ENCODE data around the gene UFM1. TPM values are rescaled to one million over a fixed set of nuclear protein-coding genes. Genes with fewer than 3 reads are reported as not detected.

UFM1 gene
- total RNA-seq, 1 experiment from 2014 or later = 34.6 TPM

GRCh38 chr13:38348861-38349389 is 726 bp upstream of the UFM1 start:
- Histone ChIP-seq H3K36me3 (ENCODE audit: control insufficient read depth, insufficient read depth, low read length) (peaks cover 8% of the 10 kb centered on the region), H3K27ac (ENCODE audit: low read length) (peak overlapping the region; percentile 94), H3K9me3 (ENCODE audit: control insufficient read depth, insufficient read depth, low read depth, low read length) (no peaks in the 10 kb centered on the region), H3K4me1 (ENCODE audit: control insufficient read depth, insufficient read depth, low read length) (peaks cover 8% of the 10 kb centered on the region; the same call in 1 of the 2 replicates), H3K4me3 (ENCODE audit: low read depth in 2 of 2, low read length in 2 of 2) (peak overlapping the region; percentile 78 to 97), H3K27me3 (ENCODE audit: control insufficient read depth, insufficient read depth, low read length) (no peaks in the 10 kb centered on the region)
- TF ChIP-seq, protein P1, sequence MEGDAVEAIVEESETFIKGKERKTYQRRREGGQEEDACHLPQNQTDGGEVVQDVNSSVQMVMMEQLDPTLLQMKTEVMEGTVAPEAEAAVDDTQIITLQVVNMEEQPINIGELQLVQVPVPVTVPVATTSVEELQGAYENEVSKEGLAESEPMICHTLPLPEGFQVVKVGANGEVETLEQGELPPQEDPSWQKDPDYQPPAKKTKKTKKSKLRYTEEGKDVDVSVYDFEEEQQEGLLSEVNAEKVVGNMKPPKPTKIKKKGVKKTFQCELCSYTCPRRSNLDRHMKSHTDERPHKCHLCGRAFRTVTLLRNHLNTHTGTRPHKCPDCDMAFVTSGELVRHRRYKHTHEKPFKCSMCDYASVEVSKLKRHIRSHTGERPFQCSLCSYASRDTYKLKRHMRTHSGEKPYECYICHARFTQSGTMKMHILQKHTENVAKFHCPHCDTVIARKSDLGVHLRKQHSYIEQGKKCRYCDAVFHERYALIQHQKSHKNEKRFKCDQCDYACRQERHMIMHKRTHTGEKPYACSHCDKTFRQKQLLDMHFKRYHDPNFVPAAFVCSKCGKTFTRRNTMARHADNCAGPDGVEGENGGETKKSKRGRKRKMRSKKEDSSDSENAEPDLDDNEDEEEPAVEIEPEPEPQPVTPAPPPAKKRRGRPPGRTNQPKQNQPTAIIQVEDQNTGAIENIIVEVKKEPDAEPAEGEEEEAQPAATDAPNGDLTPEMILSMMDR (IDR thresholded peaks at IDR 0.05) = no peak
- no peak for TF ChIP-seq SIN3A (IDR thresholded peaks at IDR 0.05; ENCODE audit: borderline replicate concordance, insufficient read depth, low read depth, low read length)
- TF ChIP-seq REST (IDR thresholded peaks at IDR 0.05; ENCODE audit: insufficient read depth in 1 of 2, low read depth in 2 of 2, low read length in 1 of 2) = no peak
- no peak for TF ChIP-seq TCF7L2 (IDR thresholded peaks at IDR 0.05; ENCODE audit: low read depth, low read length)
- TF ChIP-seq POLR2AphosphoS5 (IDR thresholded peaks at IDR 0.05; ENCODE audit: low read depth, low read length) = no peak
- DNase-seq (ENCODE audit: low read depth, low spot score) (no peak), ATAC-seq (no peak)
- in situ Hi-C loops (cut with HindIII; ENCODE audit: low pct_unique_long_range_greater_than_20kb, low sequenced_read_pairs) = no loop called here
- BruUV-seq (replicated peaks) = TSS peak; percentile 87
- intact Hi-C loops (cut with micrococcal nuclease; ENCODE audit: unreplicated experiment) = no loop called here
- POLR2A ChIA-PET = no interaction called here
- CTCF ChIA-PET = no interaction called here

GRCh38 chr13:38350114-38350617 is 515 bp downstream of the UFM1 start:
- no peak for TF ChIP-seq POLR2AphosphoS5 (IDR thresholded peaks at IDR 0.05; ENCODE audit: low read depth, low read length)
- TF ChIP-seq TCF7L2 (IDR thresholded peaks at IDR 0.05; ENCODE audit: low read depth, low read length) = no peak
- TF ChIP-seq, protein P1 (IDR thresholded peaks at IDR 0.05) = no peak
- no peak for TF ChIP-seq SIN3A (IDR thresholded peaks at IDR 0.05; ENCODE audit: borderline replicate concordance, insufficient read depth, low read depth, low read length)
- TF ChIP-seq REST (IDR thresholded peaks at IDR 0.05; ENCODE audit: insufficient read depth in 1 of 2, low read depth in 2 of 2, low read length in 1 of 2) = no peak
- ChIA-PET POLR2A (interaction anchor here (0.8 kb wide), 1 partner anchor 14 kb away, joined by 4 read pairs; no protein-coding TSS in a partner anchor), CTCF (no interaction called here)

More at GRCh38 chr13:38350114-38350617, 515 bp downstream of the UFM1 start:
- Histone ChIP-seq H3K4me1 (ENCODE audit: control insufficient read depth, insufficient read depth, low read length) (peaks cover 8% of the 10 kb centered on the region; the same call in 1 of the 2 replicates), H3K36me3 (ENCODE audit: control insufficient read depth, insufficient read depth, low read length) (peaks cover 12% of the 10 kb centered on the region), H3K9me3 (ENCODE audit: control insufficient read depth, insufficient read depth, low read depth, low read length) (no peaks in the 10 kb centered on the region), H3K4me3 (ENCODE audit: low read depth in 2 of 2, low read length in 2 of 2) (peak overlapping the region; percentile 78 to 97), H3K27me3 (ENCODE audit: control insufficient read depth, insufficient read depth, low read length) (no peaks in the 10 kb centered on the region), H3K27ac (ENCODE audit: low read length) (peak overlapping the region; percentile 94)
- no TSS peak for BruUV-seq (replicated peaks)
- intact Hi-C loops (cut with micrococcal nuclease; ENCODE audit: unreplicated experiment) (no loop called here), in situ Hi-C loops (cut with HindIII; ENCODE audit: low pct_unique_long_range_greater_than_20kb, low sequenced_read_pairs) (no loop called here)
- ATAC-seq (peak; percentile 61), DNase-seq (ENCODE audit: low read depth, low spot score) (no peak)

All from Panc1 (cell line).